Eye (tissue), 1 donor: Measurements from ENCODE around the gene JKAMP.
A peak's percentile ranks its signal among the peaks of the same experiment; 100 is the strongest.

Experiments
- DNase-seq: peaks from one replicate; pipeline ENCODE4 v3.0.0-alpha.2; 2015

Gene JKAMP

GRCh38 chr14:59481871-59482540, 2.3 kb upstream of the JKAMP start:
- no peak for DNase-seq

- peak; percentile 31 for DNase-seq
Observed at GRCh38 chr14:59482541-59483331, 1.6 kb upstream of the JKAMP start.

GRCh38 chr14:59483363-59483762, 954 bp upstream of the JKAMP start:
- DNase-seq: no peak

GRCh38 chr14:59484639-59485175, 390 bp downstream of the JKAMP start:
- no peak for DNase-seq

- DNase-seq: no peak
Observed at GRCh38 chr14:59490756-59491155, 6.4 kb downstream of the JKAMP start.

- DNase-seq: no peak
Observed at GRCh38 chr14:59492384-59492783, 8.1 kb downstream of the JKAMP start.

GRCh38 chr14:59500732-59501131, 16.4 kb downstream of the JKAMP start:
- DNase-seq: no peak

GRCh38 chr14:59503256-59503655, 18.9 kb downstream of the JKAMP start:
- no peak for DNase-seq

GRCh38 chr14:59507063-59507751, 22.9 kb downstream of the JKAMP start:
- peak; percentile 88 for DNase-seq

- no peak for DNase-seq
Observed at GRCh38 chr14:59507752-59508103, 23.4 kb downstream of the JKAMP start.

GRCh38 chr14:59509101-59509500, 24.8 kb downstream of the JKAMP start:
- DNase-seq: no peak

- no peak for DNase-seq
Observed at GRCh38 chr14:59510001-59510400, 25.7 kb downstream of the JKAMP start.

GRCh38 chr14:59510966-59511365, 26.6 kb downstream of the JKAMP start:
- no peak for DNase-seq

- DNase-seq: peak; percentile 88
Observed at GRCh38 chr14:59511916-59512575, 27.7 kb downstream of the JKAMP start.

- DNase-seq: no peak
Observed at GRCh38 chr14:59520224-59520623, 35.9 kb downstream of the JKAMP start.

- DNase-seq: no peak
Observed at GRCh38 chr14:59529189-59529588, 44.9 kb downstream of the JKAMP start.

- no peak for DNase-seq
Observed at GRCh38 chr14:59530349-59530748, 46.0 kb downstream of the JKAMP start.

- no peak for DNase-seq
Observed at GRCh38 chr14:59532419-59532818, 48.1 kb downstream of the JKAMP start.

- DNase-seq: no peak
Observed at GRCh38 chr14:59534361-59534987, 50.2 kb downstream of the JKAMP start.

GRCh38 chr14:59537476-59537875, 53.2 kb downstream of the JKAMP start:
- no peak for DNase-seq

GRCh38 chr14:59538936-59539335, 54.6 kb downstream of the JKAMP start:
- DNase-seq: no peak

- DNase-seq: no peak
Observed at GRCh38 chr14:59540852-59541251, 56.5 kb downstream of the JKAMP start.

- peak; percentile 39 for DNase-seq
Observed at GRCh38 chr14:59541731-59542130, 57.4 kb downstream of the JKAMP start.
